Smooth muscle cell (in vitro differentiated cells): ENCODE data around the gene FAM120B. TPM values are rescaled to one million over a fixed set of nuclear protein-coding genes. Genes with fewer than 3 reads are reported as not detected.
A peak's percentile ranks its signal among the peaks of the same experiment; 100 is the strongest.

Experiments used
- DNase-seq: peaks from one replicate; lab custom pipeline; 2025; ENCODE audit not compliant: unreplicated experiment; lab: John Stamatoyannopoulos, UW
- H2AFZ ChIP-seq: fragments of 200-600 bp; sonication (generic); 2 replicates; pipeline ENCODE4 v1.6.0; 2016; ENCODE audit warnings: antibody characterized with exemption, low read depth, mild to moderate bottlenecking
- H3F3A ChIP-seq: fragments of 200-600 bp; sonication (generic); 2 replicates; pipeline ENCODE4 v1.6.0; 2017; ENCODE audit warnings: antibody characterized with exemption, low read depth
- H3K27ac ChIP-seq: fragments of 200-600 bp; sonication (generic); 2 replicates; pipeline ENCODE4 v1.5.1; 2016; ENCODE audit warnings: low read depth, mild to moderate bottlenecking
- H3K27me3 ChIP-seq: fragments of 200-600 bp; sonication (generic); 2 replicates; pipeline ENCODE4 v1.6.1; 2016; ENCODE audit warnings: low read depth, mild to moderate bottlenecking
- H3K36me3 ChIP-seq: fragments of 200-600 bp; sonication (generic); 2 replicates; pipeline ENCODE4 v1.5.1; 2016; ENCODE audit warnings: low read depth
- H3K4me1 ChIP-seq: fragments of 200-600 bp; sonication (generic); 2 replicates; pipeline ENCODE4 v1.5.1; 2016; ENCODE audit warnings: low read depth
- H3K4me2 ChIP-seq: fragments of 200-600 bp; sonication (generic); 2 replicates; pipeline ENCODE4 v1.6.0; 2016; ENCODE audit warnings: mild to moderate bottlenecking
- H3K4me3 ChIP-seq: fragments of 200-600 bp; sonication (generic); 2 replicates; pipeline ENCODE4 v1.5.1; 2016; ENCODE audit warnings: mild to moderate bottlenecking
- H3K79me2 ChIP-seq: fragments of 200-600 bp; sonication (generic); 2 replicates; pipeline ENCODE4 v1.6.0; 2016; ENCODE audit warnings: low read depth, mild to moderate bottlenecking
- H3K9ac ChIP-seq: fragments of 200-600 bp; sonication (generic); 2 replicates; pipeline ENCODE4 v1.6.0; 2016; ENCODE audit warnings: low read depth
- H3K9me3 ChIP-seq: fragments of 200-600 bp; sonication (generic); replicated peaks from 2 replicates; pipeline ENCODE4 v1.5.1; 2016; ENCODE audit warnings: low read depth
- H4K20me1 ChIP-seq: fragments of 200-600 bp; sonication (generic); 2 replicates; pipeline ENCODE4 v1.6.0; 2016; ENCODE audit warnings: low read depth
- WGBS: methylation state at CpG from one replicate; pipeline ENCODE4 v1.1.7; 2016; ENCODE audit warnings: low lambda C conversion rate; 5-methylcytosine and 5-hydroxymethylcytosine counted together
- polyA plus RNA-seq: library from polyadenylated mRNA; unstranded; fragments of >200 nt; fragmentation: Nextera tagmentation; extraction: Ambion mirVana; gene quantifications from 2 replicates; pipeline ENCODE4 v1.2.1, GENCODE V29; 2016
- total RNA-seq: library from RNA; depleted of rRNA; stranded (reverse); fragments of >200 nt; gene quantifications from 2 replicates; pipeline ENCODE4 v1.2.3, GENCODE V29; 2014
- TF ChIP-seq, protein P1 (sequence below): fragments of 200-600 bp; sonication (generic); IDR thresholded peaks from 2 replicates; pipeline ENCODE4 v1.5.1; 2017; ENCODE audit warnings: borderline replicate concordance, mild to moderate bottlenecking, antibody characterized with exemption; ENCODE audit not compliant: insufficient read depth, poor library complexity, severe bottlenecking

FAM120B gene
- total and polyA plus RNA-seq, 2 experiments from 2014 or later: 17.8 to 26.3 TPM

DNA sequence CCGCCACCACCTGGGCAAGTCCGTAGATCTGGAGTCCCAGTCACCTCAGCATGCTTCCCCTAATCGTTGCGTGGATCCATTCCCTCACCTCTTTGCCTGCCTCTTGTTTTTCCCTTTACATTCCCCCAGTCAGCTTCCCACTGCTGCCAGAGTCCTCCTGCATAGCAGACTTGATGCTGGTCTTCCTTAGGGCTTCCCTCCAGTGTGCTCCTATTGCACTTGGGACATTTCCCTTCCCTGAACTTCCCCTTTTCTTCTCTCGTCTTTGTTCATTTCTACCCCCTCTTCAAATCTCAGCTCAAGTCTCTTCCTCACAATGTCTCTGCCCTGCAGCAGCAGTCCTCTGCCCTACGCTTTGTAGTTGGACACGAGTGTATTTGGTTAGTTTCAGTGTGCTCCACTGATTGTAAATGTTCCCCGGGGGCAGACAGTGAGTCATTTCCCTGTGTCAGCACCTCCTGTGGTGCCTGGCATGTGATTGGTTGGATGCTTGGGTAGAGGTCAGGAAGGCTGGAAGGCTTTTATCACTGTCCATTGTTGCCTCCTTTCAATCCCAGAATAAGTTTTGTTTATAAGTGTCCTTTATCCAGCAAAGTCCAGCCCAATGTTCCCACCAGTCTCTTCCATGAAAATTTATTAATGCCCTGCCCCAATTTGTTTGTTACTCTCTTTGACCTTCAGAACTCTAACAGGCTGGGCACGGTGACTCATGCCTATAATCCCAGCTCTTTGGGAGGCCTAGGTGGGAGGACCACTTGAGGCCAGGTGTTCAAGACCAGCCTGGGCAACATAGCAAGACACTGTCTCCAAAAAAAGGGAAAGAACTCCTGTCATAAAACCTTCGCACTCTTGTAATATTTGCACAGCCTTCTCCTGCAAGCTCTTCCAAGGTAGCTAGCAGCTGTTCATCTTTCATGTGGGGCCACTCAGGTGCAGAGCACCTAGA, 38.3 kb downstream of the FAM120B start:
- no peaks in the 10 kb centered on the region for H3K4me1 ChIP-seq
- peaks cover 75% of the 10 kb centered on the region for H4K20me1 ChIP-seq
- H3K79me2 ChIP-seq: no peaks in the 10 kb centered on the region
- no peak overlapping the region for H2AFZ ChIP-seq
- H3K36me3 ChIP-seq: peaks cover 16% of the 10 kb centered on the region
- H3K4me3 ChIP-seq: no peak overlapping the region
- DNase-seq: no peak
- TF ChIP-seq, protein P1, sequence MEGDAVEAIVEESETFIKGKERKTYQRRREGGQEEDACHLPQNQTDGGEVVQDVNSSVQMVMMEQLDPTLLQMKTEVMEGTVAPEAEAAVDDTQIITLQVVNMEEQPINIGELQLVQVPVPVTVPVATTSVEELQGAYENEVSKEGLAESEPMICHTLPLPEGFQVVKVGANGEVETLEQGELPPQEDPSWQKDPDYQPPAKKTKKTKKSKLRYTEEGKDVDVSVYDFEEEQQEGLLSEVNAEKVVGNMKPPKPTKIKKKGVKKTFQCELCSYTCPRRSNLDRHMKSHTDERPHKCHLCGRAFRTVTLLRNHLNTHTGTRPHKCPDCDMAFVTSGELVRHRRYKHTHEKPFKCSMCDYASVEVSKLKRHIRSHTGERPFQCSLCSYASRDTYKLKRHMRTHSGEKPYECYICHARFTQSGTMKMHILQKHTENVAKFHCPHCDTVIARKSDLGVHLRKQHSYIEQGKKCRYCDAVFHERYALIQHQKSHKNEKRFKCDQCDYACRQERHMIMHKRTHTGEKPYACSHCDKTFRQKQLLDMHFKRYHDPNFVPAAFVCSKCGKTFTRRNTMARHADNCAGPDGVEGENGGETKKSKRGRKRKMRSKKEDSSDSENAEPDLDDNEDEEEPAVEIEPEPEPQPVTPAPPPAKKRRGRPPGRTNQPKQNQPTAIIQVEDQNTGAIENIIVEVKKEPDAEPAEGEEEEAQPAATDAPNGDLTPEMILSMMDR: no peak
- 57% methylated on average over 10 of the region's 10 CpGs for WGBS
- no peaks in the 10 kb centered on the region for H3K9me3 ChIP-seq
- H3K4me2 ChIP-seq: peak overlapping the region; percentile 26
- no peaks in the 10 kb centered on the region for H3K27me3 ChIP-seq
- H3F3A ChIP-seq: no peaks in the 10 kb centered on the region
- no peak overlapping the region for H3K9ac ChIP-seq
- peak overlapping the region; percentile 60 for H3K27ac ChIP-seq

DNA sequence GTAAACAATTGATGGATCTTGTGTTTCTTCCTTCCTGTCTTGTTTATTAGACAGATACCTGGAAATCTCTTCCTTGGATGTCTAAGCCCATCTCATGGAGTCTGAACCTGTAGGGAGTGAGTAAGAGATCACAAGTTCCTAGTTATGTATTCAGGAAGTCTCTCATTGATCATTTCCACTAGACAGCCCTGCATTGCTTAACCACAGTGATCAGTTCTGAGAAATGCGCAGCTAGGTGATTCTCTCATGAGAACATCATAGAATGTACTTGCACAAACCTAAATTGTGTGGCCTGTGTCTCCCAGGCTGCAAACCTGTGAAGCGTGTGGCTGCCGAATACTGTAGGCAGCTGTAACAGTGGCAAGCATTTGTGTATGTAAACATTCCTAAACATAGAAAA, 39.1 kb downstream of the FAM120B start:
- Histone ChIP-seq H3K4me2 (no peak overlapping the region), H3K9me3 (peaks cover under 1% of the 10 kb centered on the region), H4K20me1 (peaks cover 67% of the 10 kb centered on the region), H3K9ac (no peak overlapping the region), H3K27ac (no peak overlapping the region), H2AFZ (no peak overlapping the region), H3K27me3 (no peaks in the 10 kb centered on the region), H3K4me1 (no peaks in the 10 kb centered on the region), H3K36me3 (peaks cover 22% of the 10 kb centered on the region), H3F3A (no peaks in the 10 kb centered on the region), H3K79me2 (no peaks in the 10 kb centered on the region), H3K4me3 (no peak overlapping the region)
- 94% methylated on average over 3 of the region's 3 CpGs for WGBS
- no peak for DNase-seq
- TF ChIP-seq, protein P1: no peak

DNA sequence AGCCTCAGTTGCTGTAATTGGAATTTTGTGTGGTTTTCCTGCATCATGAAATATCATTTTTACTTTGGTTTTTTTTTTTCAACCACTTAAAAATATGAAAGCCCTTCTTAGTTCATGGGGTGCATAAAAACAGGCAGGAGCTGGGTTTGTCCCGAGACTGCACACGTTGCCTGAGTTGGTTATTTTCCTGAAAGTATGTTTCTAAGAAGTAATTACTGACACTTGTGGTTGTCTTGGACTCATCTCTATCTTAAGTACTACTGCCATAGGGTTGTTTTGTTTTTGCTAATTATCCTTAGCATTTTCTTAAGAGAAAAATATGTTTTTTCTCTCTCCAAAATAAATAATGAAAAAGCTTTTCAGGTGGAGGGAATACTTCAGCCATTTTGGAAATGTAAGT, 40.1 kb downstream of the FAM120B start:
- no peak overlapping the region for H2AFZ ChIP-seq
- H3K4me3 ChIP-seq: no peak overlapping the region
- peaks cover 9% of the 10 kb centered on the region for H3K9me3 ChIP-seq
- TF ChIP-seq, protein P1: no peak
- H3K4me2 ChIP-seq: no peak overlapping the region
- no peak for DNase-seq
- no peaks in the 10 kb centered on the region for H3K4me1 ChIP-seq
- WGBS: 90% methylated on average over 2 of the region's 2 CpGs
- no peaks in the 10 kb centered on the region for H3K79me2 ChIP-seq
- H3K36me3 ChIP-seq: peaks cover 30% of the 10 kb centered on the region
- no peaks in the 10 kb centered on the region for H3K27me3 ChIP-seq
- H3K9ac ChIP-seq: no peak overlapping the region
- H4K20me1 ChIP-seq: peaks cover 57% of the 10 kb centered on the region
- H3K27ac ChIP-seq: no peak overlapping the region
- no peaks in the 10 kb centered on the region for H3F3A ChIP-seq
